ENCODE data around the gene PKNOX2. TPM values are rescaled to one million over a fixed set of nuclear protein-coding genes. Genes with fewer than 3 reads are reported as not detected.

Gene PKNOX2
- total and polyA plus RNA-seq, 4 donors: 3.1 to 10.6 (median 7.9) TPM

GRCh38 chr11:125148011-125148410, 16.5 kb upstream of the PKNOX2 start:
- H3K9me3 ChIP-seq (ENCODE audit: control insufficient read depth in 4 of 4, insufficient read depth in 3 of 4, low read length in 3 of 4): no peaks in the 10 kb centered on the region
- no peaks in the 10 kb centered on the region for H3K27me3 ChIP-seq (ENCODE audit: control insufficient read depth in 3 of 3, insufficient read depth in 3 of 3, low read length in 2 of 3)
- TF ChIP-seq, protein P1, sequence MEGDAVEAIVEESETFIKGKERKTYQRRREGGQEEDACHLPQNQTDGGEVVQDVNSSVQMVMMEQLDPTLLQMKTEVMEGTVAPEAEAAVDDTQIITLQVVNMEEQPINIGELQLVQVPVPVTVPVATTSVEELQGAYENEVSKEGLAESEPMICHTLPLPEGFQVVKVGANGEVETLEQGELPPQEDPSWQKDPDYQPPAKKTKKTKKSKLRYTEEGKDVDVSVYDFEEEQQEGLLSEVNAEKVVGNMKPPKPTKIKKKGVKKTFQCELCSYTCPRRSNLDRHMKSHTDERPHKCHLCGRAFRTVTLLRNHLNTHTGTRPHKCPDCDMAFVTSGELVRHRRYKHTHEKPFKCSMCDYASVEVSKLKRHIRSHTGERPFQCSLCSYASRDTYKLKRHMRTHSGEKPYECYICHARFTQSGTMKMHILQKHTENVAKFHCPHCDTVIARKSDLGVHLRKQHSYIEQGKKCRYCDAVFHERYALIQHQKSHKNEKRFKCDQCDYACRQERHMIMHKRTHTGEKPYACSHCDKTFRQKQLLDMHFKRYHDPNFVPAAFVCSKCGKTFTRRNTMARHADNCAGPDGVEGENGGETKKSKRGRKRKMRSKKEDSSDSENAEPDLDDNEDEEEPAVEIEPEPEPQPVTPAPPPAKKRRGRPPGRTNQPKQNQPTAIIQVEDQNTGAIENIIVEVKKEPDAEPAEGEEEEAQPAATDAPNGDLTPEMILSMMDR (IDR thresholded peaks at IDR 0.05; ENCODE audit: control extremely low read depth, extremely low read depth): no peak
- no peaks in the 10 kb centered on the region for H3K36me3 ChIP-seq (ENCODE audit: control insufficient read depth in 4 of 4, insufficient read depth in 4 of 4, low read length in 4 of 4)
- H3K9ac ChIP-seq (ENCODE audit: insufficient read depth in 1 of 2, low read length in 2 of 2): no peak overlapping the region
- no peak overlapping the region for H3K27ac ChIP-seq (ENCODE audit: low read depth in 1 of 2, low read length in 1 of 2)
- H3K4me3 ChIP-seq: no peak overlapping the region
- no peak for DNase-seq
- ATAC-seq (ENCODE audit: insufficient read depth, low FRiP score): no peak
- no peaks in the 10 kb centered on the region for H3K4me1 ChIP-seq (ENCODE audit: control insufficient read depth in 5 of 5, insufficient read depth in 5 of 5, low read length in 5 of 5)

- 81 to 88% methylated on average over 5 of the region's 5 CpGs for whole genome bisulfite sequencing, 2 donors
- DNase-seq (no peak), ATAC-seq (ENCODE audit: insufficient read depth, low FRiP score) (no peak)
These were observed 15.8 kb upstream of the PKNOX2 start for GRCh38 chr11:125148743-125149142.

DNA sequence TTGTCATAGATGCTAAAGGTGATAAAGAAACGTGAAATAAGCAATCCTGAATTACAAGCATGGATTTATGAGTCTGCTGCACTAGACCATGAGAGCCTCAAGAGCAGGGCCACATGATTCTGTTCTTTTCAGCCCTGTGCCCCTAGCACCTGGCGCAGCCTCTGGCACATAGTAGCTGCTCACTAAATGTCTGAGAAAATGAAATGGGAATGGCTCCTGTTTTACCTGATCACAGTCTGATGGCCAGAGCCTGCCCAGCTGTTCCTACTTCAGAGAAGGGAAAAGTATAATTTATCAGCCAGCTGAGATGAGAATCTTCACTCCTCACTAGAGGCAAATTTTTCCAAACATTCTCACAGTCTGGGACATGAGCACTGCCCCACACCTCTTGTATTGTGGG, 10.7 kb upstream of the PKNOX2 start:
- DNase-seq (no peak), ATAC-seq (ENCODE audit: insufficient read depth, low FRiP score) (no peak)
- 83 to 84% methylated on average over 2 of the region's 2 CpGs for WGBS, 2 donors
- H3K27ac ChIP-seq (ENCODE audit: low read depth in 1 of 2, low read length in 1 of 2): no peak overlapping the region
- H3K9me3 ChIP-seq (ENCODE audit: control insufficient read depth in 4 of 4, insufficient read depth in 3 of 4, low read length in 3 of 4): no peaks in the 10 kb centered on the region
- peaks cover 0 to 12% (median 0%) of the 10 kb centered on the region in 5 donors for H3K4me1 ChIP-seq (ENCODE audit: control insufficient read depth in 5 of 5, insufficient read depth in 5 of 5, low read length in 5 of 5)
- no peaks in the 10 kb centered on the region for H3K36me3 ChIP-seq (ENCODE audit: control insufficient read depth in 4 of 4, insufficient read depth in 4 of 4, low read length in 4 of 4)
- TF ChIP-seq, protein P1 (IDR thresholded peaks at IDR 0.05; ENCODE audit: control extremely low read depth, extremely low read depth): no peak
- H3K4me3 ChIP-seq: no peak overlapping the region
- no peak overlapping the region for H3K9ac ChIP-seq (ENCODE audit: insufficient read depth in 1 of 2, low read length in 2 of 2)
- no peaks in the 10 kb centered on the region for H3K27me3 ChIP-seq (ENCODE audit: control insufficient read depth in 3 of 3, insufficient read depth in 3 of 3, low read length in 2 of 3)

More at GRCh38 chr11:125148743-125149142, 15.8 kb upstream of the PKNOX2 start:
- H3K36me3 ChIP-seq (ENCODE audit: control insufficient read depth in 4 of 4, insufficient read depth in 4 of 4, low read length in 4 of 4): no peaks in the 10 kb centered on the region
- H3K27ac ChIP-seq (ENCODE audit: low read depth in 1 of 2, low read length in 1 of 2): no peak overlapping the region
- H3K9me3 ChIP-seq (ENCODE audit: control insufficient read depth in 4 of 4, insufficient read depth in 3 of 4, low read length in 3 of 4): no peaks in the 10 kb centered on the region
- no peaks in the 10 kb centered on the region for H3K27me3 ChIP-seq (ENCODE audit: control insufficient read depth in 3 of 3, insufficient read depth in 3 of 3, low read length in 2 of 3)
- H3K4me3 ChIP-seq: no peak overlapping the region
- H3K9ac ChIP-seq (ENCODE audit: insufficient read depth in 1 of 2, low read length in 2 of 2): no peak overlapping the region
- H3K4me1 ChIP-seq (ENCODE audit: control insufficient read depth in 5 of 5, insufficient read depth in 5 of 5, low read length in 5 of 5): no peaks in the 10 kb centered on the region
- TF ChIP-seq, protein P1 (IDR thresholded peaks at IDR 0.05; ENCODE audit: control extremely low read depth, extremely low read depth): no peak

Data from lung (tissue), 12 donors.